ENCODE data around the gene SESN1. TPM values are rescaled to one million over a fixed set of nuclear protein-coding genes. Genes with fewer than 3 reads are reported as not detected.

The SESN1 gene
- polyA plus RNA-seq, 1 experiment, result 29.6 TPM

DNA sequence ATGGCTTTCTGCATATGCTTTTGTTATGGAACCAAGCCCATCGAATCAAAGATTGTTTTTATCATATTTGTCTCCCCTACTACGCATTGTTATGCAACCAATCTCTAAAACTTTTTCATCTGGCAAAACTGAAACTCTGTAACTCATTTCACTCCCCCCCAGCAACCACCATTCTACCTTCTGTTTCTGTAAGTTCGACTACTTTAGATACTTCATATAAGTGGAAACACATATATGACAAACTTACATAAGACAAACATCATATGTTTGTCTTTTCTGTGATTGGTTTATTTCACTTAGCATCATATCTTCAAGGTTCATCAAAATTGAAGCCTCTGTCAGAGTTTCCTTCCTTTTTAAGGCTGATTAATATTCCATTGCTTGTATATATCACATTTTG lies 35.4 kb upstream of the SESN1 start:
- POLR2A ChIA-PET, result no interaction called here
- no peak overlapping the region for H3K27ac ChIP-seq (ENCODE audit: low read depth, low read length)
- no peaks in the 10 kb centered on the region for H3K27me3 ChIP-seq (ENCODE audit: control insufficient read depth, insufficient read depth, low read length)
- H3K4me3 ChIP-seq (ENCODE audit: low read depth, low read length), result no peak overlapping the region
- no peak for DNase-seq (ENCODE audit: low read depth, low spot score)
- no peaks in the 10 kb centered on the region for H3K9me3 ChIP-seq (ENCODE audit: control insufficient read depth, insufficient read depth, low read length)
- TF ChIP-seq, protein P1, sequence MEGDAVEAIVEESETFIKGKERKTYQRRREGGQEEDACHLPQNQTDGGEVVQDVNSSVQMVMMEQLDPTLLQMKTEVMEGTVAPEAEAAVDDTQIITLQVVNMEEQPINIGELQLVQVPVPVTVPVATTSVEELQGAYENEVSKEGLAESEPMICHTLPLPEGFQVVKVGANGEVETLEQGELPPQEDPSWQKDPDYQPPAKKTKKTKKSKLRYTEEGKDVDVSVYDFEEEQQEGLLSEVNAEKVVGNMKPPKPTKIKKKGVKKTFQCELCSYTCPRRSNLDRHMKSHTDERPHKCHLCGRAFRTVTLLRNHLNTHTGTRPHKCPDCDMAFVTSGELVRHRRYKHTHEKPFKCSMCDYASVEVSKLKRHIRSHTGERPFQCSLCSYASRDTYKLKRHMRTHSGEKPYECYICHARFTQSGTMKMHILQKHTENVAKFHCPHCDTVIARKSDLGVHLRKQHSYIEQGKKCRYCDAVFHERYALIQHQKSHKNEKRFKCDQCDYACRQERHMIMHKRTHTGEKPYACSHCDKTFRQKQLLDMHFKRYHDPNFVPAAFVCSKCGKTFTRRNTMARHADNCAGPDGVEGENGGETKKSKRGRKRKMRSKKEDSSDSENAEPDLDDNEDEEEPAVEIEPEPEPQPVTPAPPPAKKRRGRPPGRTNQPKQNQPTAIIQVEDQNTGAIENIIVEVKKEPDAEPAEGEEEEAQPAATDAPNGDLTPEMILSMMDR (IDR thresholded peaks at IDR 0.05; ENCODE audit: low read depth, low read length), result no peak
- CTCF ChIA-PET, result no interaction called here

DNA sequence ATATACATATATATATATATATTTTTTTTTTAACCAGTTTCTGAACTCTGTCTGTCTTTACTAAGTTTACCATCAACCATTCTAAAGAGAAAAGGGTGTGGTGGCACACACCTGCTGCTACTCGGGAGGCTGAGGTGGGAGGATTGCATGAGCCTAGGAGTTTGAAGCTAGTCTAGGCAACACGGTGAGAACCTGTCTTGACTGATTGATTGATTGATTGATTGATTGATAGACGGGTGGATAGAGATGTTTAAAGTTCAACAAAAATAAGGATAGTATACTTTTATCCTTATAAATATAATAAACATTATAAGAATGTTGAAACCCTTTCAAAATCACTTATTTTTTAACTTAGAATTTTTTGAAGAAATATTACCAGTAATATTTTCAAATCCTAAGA lies 30.9 kb upstream of the SESN1 start:
- CTCF ChIA-PET, result interaction anchor here (0.6 kb wide), 1 partner anchor 61 kb away, joined by 3 read pairs; no protein-coding TSS in a partner anchor
- Histone ChIP-seq H3K27me3 (ENCODE audit: control insufficient read depth, insufficient read depth, low read length) (no peaks in the 10 kb centered on the region), H3K27ac (ENCODE audit: low read depth, low read length) (no peak overlapping the region), H3K9me3 (ENCODE audit: control insufficient read depth, insufficient read depth, low read length) (no peaks in the 10 kb centered on the region), H3K4me3 (ENCODE audit: low read depth, low read length) (no peak overlapping the region)
- no peak for DNase-seq (ENCODE audit: low read depth, low spot score)
- TF ChIP-seq, protein P1 (IDR thresholded peaks at IDR 0.05; ENCODE audit: low read depth, low read length), result no peak
- POLR2A ChIA-PET, result no interaction called here

DNA sequence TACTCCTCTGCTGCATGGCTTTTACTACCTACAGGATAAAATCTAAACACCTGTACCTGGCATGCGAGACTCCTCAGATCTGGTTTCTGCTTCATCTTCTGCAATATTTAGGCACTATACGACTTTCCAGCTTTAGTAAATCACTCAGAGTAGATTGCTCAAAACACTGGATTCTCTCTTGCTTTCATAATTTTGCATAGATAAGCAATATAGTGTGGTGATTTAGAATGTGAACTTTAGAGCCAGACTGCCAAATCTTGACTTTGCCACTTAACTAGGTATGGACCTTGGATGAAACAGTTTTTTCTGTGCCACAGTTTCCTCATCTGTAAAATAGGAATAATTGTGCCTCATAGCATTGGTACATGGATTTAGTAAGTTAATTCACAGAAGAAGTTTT lies 29.6 kb upstream of the SESN1 start:
- TF ChIP-seq, protein P1 (IDR thresholded peaks at IDR 0.05; ENCODE audit: low read depth, low read length), result no peak
- no peaks in the 10 kb centered on the region for H3K27me3 ChIP-seq (ENCODE audit: control insufficient read depth, insufficient read depth, low read length)
- no peak for DNase-seq (ENCODE audit: low read depth, low spot score)
- CTCF ChIA-PET, result no interaction called here
- H3K4me3 ChIP-seq (ENCODE audit: low read depth, low read length), result no peak overlapping the region
- no peaks in the 10 kb centered on the region for H3K9me3 ChIP-seq (ENCODE audit: control insufficient read depth, insufficient read depth, low read length)
- H3K27ac ChIP-seq (ENCODE audit: low read depth, low read length), result no peak overlapping the region
- POLR2A ChIA-PET, result no interaction called here

DNA sequence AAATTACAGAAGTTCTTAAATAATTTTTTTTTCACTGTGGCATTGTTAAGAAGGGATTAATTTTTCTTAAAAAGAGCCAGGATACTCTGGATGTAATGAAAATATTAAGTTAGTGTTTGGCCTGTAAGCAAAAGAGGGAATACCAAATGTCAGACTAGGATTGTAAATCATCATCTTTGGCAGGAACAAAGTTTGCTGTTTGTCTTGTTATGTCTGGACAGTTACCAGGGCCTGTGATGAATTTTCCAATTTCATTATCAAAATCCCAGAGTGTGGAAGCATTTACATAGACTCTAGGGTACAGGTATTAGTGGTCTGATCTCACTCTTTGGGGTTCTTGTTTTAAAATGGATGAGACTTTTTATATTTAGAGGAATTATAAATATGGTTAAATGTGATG lies 26.8 kb upstream of the SESN1 start:
- ChIA-PET POLR2A (no interaction called here), CTCF (no interaction called here)
- no peaks in the 10 kb centered on the region for H3K9me3 ChIP-seq (ENCODE audit: control insufficient read depth, insufficient read depth, low read length)
- H3K27me3 ChIP-seq (ENCODE audit: control insufficient read depth, insufficient read depth, low read length), result no peaks in the 10 kb centered on the region
- TF ChIP-seq, protein P1 (IDR thresholded peaks at IDR 0.05; ENCODE audit: low read depth, low read length), result no peak
- no peak for DNase-seq (ENCODE audit: low read depth, low spot score)
- no peak overlapping the region for H3K4me3 ChIP-seq (ENCODE audit: low read depth, low read length)
- H3K27ac ChIP-seq (ENCODE audit: low read depth, low read length), result no peak overlapping the region

DNA sequence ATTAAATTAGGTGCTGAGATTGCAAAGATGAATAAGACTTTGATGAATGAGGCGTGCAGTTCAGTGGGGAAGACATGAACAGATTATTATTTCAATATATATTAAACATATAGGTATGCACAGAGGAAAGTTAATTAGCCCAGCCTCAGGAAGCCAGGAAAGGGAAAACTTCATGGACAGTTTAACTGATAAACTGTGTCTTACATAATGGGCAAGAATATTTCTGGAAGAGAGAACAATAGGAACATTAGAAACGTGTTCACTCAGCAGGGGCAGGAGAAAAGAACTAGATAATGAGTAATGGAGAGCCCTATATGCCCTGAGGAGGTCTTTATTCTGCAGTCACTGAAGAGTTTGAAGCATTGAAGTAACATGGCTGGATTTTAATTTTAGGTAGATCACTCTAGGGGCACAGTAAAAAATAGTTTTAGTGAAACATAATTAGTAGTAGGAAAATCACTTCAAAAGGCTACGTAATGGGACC lies 24.3 kb upstream of the SESN1 start:
- POLR2A ChIA-PET, result no interaction called here
- Histone ChIP-seq H3K27me3 (ENCODE audit: control insufficient read depth, insufficient read depth, low read length) (no peaks in the 10 kb centered on the region), H3K4me3 (ENCODE audit: low read depth, low read length) (no peak overlapping the region), H3K27ac (ENCODE audit: low read depth, low read length) (no peak overlapping the region), H3K9me3 (ENCODE audit: control insufficient read depth, insufficient read depth, low read length) (no peaks in the 10 kb centered on the region)
- CTCF ChIA-PET, result no interaction called here
- TF ChIP-seq, protein P1 (IDR thresholded peaks at IDR 0.05; ENCODE audit: low read depth, low read length), result no peak
- DNase-seq (ENCODE audit: low read depth, low spot score), result no peak

All from AG04450 (cell line).